K562 (cell line): ENCODE measurements around the gene GAL3ST3. TPM values are rescaled to one million over a fixed set of nuclear protein-coding genes. Genes with fewer than 3 reads are reported as not detected.

Experiments
- BHLHE40 ChIP-seq: IDR thresholded peaks from 2 replicates; pipeline ENCODE4 v1.6.1; 2011; ENCODE audit warnings: low read length, improper control_type of control experiment
- CBFA2T2 ChIP-seq: fragments of 450-650 bp; conservative IDR thresholded peaks from 2 replicates; pipeline ENCODE4 v1.6.1; 2017; ENCODE audit warnings: mild to moderate bottlenecking
- FUS ChIP-seq: fragments of 200-400 bp; formaldehyde crosslinking; optimal IDR thresholded peaks from 2 replicates; pipeline ENCODE3; 2017; ENCODE audit warnings: low read depth, low read length
- NFXL1 ChIP-seq: fragments of 450-650 bp; formaldehyde crosslinking; IDR thresholded peaks from 2 replicates; pipeline ENCODE4 v1.4.0; 2021; ENCODE audit warnings: mild to moderate bottlenecking
- TCF3 ChIP-seq: sonication (generic); formaldehyde crosslinking; IDR thresholded peaks from 2 replicates; pipeline ENCODE4 v1.4.0; 2020; ENCODE audit warnings: mild to moderate bottlenecking, missing genetic modification reagents
- USF2 ChIP-seq: sonication (generic); formaldehyde crosslinking; IDR thresholded peaks from 2 replicates; pipeline ENCODE4 v1.5.0; 2020; ENCODE audit warnings: missing genetic modification reagents
- ZBTB9 ChIP-seq: fragments of 450-650 bp; formaldehyde crosslinking; IDR thresholded peaks from 2 replicates; pipeline ENCODE4 v1.4.0; 2020; ENCODE audit warnings: mild to moderate bottlenecking, moderate library complexity
- polyA plus RNA-seq, 8 experiments: library from polyadenylated mRNA; depleted of rRNA in 4 of 8; stranded (reverse) in 5 of 8; unstranded in 3 of 8; fragments of >200 nt; fragmentation: Nextera tagmentation in 2 of 8; fragmentation: Illumina TruSeq in 1 of 8; extraction: Ambion mirVana in 2 of 8; extraction: Trizol in 1 of 8; gene quantifications; 2 replicates each; pipeline versions ENCODE4 v1.2.1 to v1.2.3, GENCODE V29; 2011 to 2014; ENCODE audit warnings: inconsistent platforms in 1 of 8, missing spikeins in 1 of 8
- total RNA-seq, 7 experiments: library from RNA; depleted of rRNA in 6 of 7; stranded (reverse); fragments of >200 nt in 6 of 7; fragmentation: Illumina TruSeq in 2 of 7; extraction: Trizol in 2 of 7; gene quantifications; 2 replicates each; pipeline versions ENCODE4 v1.2.1 to v1.2.3, GENCODE V29; 2011 to 2021; ENCODE audit warnings: low replicate concordance in 1 of 7
- TF ChIP-seq, protein P1 (sequence below): fragments of 450-650 bp; IDR thresholded peaks from 2 replicates; pipeline ENCODE4 v1.6.1; 2016; ENCODE audit warnings: low read depth

The GAL3ST3 gene
- total and polyA plus RNA-seq, 9 of the 15 experiments (the other 6 are each of a cell fraction or from before 2014, with no cell fraction given): not detected

- TF ChIP-seq, protein P1, sequence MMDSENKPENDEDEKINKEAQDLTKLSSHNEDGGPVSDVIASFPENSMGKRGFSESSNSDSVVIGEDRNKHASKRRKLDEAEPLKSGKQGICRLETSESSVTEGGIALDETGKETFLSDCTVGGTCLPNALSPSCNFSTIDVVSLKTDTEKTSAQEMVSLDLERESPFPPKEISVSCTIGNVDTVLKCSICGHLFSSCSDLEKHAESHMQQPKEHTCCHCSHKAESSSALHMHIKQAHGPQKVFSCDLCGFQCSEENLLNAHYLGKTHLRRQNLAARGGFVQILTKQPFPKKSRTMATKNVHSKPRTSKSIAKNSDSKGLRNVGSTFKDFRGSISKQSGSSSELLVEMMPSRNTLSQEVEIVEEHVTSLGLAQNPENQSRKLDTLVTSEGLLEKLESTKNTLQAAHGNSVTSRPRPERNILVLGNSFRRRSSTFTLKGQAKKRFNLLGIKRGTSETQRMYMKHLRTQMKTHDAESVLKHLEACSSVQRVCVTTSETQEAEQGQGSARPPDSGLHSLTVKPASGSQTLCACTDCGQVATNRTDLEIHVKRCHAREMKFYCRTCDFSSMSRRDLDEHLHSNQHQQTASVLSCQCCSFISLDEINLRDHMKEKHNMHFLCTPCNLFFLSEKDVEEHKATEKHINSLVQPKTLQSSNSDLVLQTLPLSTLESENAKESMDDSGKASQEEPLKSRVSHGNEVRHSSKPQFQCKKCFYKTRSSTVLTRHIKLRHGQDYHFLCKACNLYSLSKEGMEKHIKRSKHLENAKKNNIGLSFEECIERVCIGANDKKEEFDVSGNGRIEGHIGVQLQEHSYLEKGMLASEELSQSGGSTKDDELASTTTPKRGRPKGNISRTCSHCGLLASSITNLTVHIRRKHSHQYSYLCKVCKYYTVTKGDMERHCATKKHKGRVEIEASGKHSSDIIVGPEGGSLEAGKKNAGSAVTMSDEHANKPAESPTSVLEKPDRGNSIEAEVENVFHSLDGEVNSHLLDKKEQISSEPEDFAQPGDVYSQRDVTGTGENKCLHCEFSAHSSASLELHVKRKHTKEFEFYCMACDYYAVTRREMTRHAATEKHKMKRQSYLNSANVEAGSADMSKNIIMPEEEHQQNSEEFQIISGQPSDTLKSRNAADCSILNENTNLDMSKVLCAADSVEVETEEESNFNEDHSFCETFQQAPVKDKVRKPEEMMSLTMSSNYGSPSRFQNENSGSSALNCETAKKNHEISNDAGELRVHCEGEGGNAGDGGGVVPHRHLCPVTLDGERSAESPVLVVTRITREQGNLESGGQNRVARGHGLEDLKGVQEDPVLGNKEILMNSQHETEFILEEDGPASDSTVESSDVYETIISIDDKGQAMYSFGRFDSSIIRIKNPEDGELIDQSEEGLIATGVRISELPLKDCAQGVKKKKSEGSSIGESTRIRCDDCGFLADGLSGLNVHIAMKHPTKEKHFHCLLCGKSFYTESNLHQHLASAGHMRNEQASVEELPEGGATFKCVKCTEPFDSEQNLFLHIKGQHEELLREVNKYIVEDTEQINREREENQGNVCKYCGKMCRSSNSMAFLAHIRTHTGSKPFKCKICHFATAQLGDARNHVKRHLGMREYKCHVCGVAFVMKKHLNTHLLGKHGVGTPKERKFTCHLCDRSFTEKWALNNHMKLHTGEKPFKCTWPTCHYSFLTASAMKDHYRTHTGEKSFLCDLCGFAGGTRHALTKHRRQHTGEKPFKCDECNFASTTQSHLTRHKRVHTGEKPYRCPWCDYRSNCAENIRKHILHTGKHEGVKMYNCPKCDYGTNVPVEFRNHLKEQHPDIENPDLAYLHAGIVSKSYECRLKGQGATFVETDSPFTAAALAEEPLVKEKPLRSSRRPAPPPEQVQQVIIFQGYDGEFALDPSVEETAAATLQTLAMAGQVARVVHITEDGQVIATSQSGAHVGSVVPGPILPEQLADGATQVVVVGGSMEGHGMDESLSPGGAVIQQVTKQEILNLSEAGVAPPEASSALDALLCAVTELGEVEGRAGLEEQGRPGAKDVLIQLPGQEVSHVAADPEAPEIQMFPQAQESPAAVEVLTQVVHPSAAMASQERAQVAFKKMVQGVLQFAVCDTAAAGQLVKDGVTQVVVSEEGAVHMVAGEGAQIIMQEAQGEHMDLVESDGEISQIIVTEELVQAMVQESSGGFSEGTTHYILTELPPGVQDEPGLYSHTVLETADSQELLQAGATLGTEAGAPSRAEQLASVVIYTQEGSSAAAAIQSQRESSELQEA: no peak
- TF ChIP-seq BHLHE40 (no peak), TCF3 (CRISPR knock-in tag) (peak; percentile 46), USF2 (CRISPR knock-in tag) (no peak), CBFA2T2 (peak; percentile 16; the same call in 1 of the 2 replicates), ZBTB9 (no peak), FUS (no peak), NFXL1 (CRISPR knock-in tag) (no peak)
Observed at GRCh38 chr11:65997286-65997685, 51.7 kb downstream of the GAL3ST3 start (continued).
